ENCODE results near the gene DNAJB14. TPM values are rescaled to one million over a fixed set of nuclear protein-coding genes. Genes with fewer than 3 reads are reported as not detected.

DNAJB14 gene
- total and polyA plus RNA-seq, 2 donors (not counting 3 experiments of a cell fraction or from before 2014, with no cell fraction given), result 9.2 to 56.7 TPM

DNA sequence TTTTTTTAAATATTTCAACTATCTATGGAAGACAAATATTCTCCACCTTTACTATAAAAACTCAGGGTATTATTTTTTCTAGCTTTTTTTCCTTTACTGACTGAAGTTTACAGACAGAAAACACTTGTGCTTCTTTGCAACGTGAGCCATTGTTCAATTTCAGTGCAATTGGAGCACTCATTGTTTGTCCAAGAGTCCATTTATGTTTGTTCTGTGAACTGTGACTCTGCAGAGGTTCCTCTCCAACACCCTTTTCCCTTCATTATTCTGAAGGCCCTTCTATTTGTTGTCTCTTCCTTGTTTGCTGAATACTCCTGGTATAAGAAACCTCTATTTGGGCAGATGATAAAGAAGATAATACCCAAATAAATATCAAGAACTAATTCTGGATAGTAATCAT lies 92.4 kb downstream of the DNAJB14 start:
- H3K79me2 ChIP-seq (ENCODE audit: control insufficient read depth, insufficient read depth, low read length), result no peaks in the 10 kb centered on the region
- H3K9ac ChIP-seq (replicated peaks; ENCODE audit: extremely low read depth, insufficient read depth, low read length), result no peak overlapping the region
- intact Hi-C loops (cut with micrococcal nuclease) (no loop called here), dilution Hi-C loops (cut with MboI; ENCODE audit: extremely low pct_ligation_motif_present, low sequenced_read_pairs) (no loop called here)
- ChIA-PET POLR2A (no interaction called here), CTCF (no interaction called here)
- DNase-seq (ENCODE audit: low read depth, low spot score) (no peak), FAIRE-seq (no peak)
- no peaks in the 10 kb centered on the region for H3K4me1 ChIP-seq (ENCODE audit: control insufficient read depth, extremely low read depth, insufficient read depth, low read length)
- H3K4me3 ChIP-seq (replicated peaks in 1 of 3; ENCODE audit: insufficient read depth in 1 of 3, low read depth in 1 of 3, low read length in 3 of 3), result no peak overlapping the region
- H4K20me1 ChIP-seq (replicated peaks; ENCODE audit: control insufficient read depth, extremely low read depth, insufficient read depth, low read length), result no peaks in the 10 kb centered on the region
- no peak overlapping the region for H2AFZ ChIP-seq (ENCODE audit: low read depth, low read length)
- BruUV-seq (replicated peaks), result no TSS peak
- H3K9me1 ChIP-seq (replicated peaks; ENCODE audit: control insufficient read depth, extremely low read depth, insufficient read depth, low read length), result no peaks in the 10 kb centered on the region
- H3K36me3 ChIP-seq (ENCODE audit: control insufficient read depth in 2 of 2, extremely low read depth in 1 of 2, insufficient read depth in 2 of 2, low read length in 2 of 2), result no peaks in the 10 kb centered on the region
- no peak overlapping the region for H3K4me2 ChIP-seq (ENCODE audit: insufficient read depth, low read length)
- TF ChIP-seq POLR2AphosphoS5 (IDR thresholded peaks at IDR 0.05; ENCODE audit: insufficient read depth, low read depth, low read length) (no peak), JUN (IDR thresholded peaks at IDR 0.05; ENCODE audit: borderline replicate concordance, insufficient read depth, insufficient read length, low read depth) (no peak), MYC (IDR thresholded peaks at IDR 0.05; ENCODE audit: low read depth, low read length) (no peak), FOS (IDR thresholded peaks at IDR 0.05; ENCODE audit: borderline replicate concordance, insufficient read depth, low read length) (no peak), GATA2 (IDR thresholded peaks at IDR 0.05; ENCODE audit: insufficient read depth, insufficient read length, low read depth, low read length) (no peak), EZH2 (IDR thresholded peaks at IDR 0.05; ENCODE audit: borderline replicate concordance, low read depth, low read length, severe bottlenecking) (no peak), POLR2A (IDR thresholded peaks at IDR 0.05; ENCODE audit: low read depth, low read length) (no peak)
- TF ChIP-seq, protein P1, sequence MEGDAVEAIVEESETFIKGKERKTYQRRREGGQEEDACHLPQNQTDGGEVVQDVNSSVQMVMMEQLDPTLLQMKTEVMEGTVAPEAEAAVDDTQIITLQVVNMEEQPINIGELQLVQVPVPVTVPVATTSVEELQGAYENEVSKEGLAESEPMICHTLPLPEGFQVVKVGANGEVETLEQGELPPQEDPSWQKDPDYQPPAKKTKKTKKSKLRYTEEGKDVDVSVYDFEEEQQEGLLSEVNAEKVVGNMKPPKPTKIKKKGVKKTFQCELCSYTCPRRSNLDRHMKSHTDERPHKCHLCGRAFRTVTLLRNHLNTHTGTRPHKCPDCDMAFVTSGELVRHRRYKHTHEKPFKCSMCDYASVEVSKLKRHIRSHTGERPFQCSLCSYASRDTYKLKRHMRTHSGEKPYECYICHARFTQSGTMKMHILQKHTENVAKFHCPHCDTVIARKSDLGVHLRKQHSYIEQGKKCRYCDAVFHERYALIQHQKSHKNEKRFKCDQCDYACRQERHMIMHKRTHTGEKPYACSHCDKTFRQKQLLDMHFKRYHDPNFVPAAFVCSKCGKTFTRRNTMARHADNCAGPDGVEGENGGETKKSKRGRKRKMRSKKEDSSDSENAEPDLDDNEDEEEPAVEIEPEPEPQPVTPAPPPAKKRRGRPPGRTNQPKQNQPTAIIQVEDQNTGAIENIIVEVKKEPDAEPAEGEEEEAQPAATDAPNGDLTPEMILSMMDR (IDR thresholded peaks at IDR 0.05; ENCODE audit: extremely low read depth in 1 of 2, insufficient read depth in 1 of 2, low read depth in 1 of 2, low read length in 2 of 2), result no peak
- TF ChIP-seq, protein P2, sequence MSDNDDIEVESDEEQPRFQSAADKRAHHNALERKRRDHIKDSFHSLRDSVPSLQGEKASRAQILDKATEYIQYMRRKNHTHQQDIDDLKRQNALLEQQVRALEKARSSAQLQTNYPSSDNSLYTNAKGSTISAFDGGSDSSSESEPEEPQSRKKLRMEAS (IDR thresholded peaks at IDR 0.05; ENCODE audit: insufficient read depth, insufficient read length), result no peak
- H3K9me3 ChIP-seq (replicated peaks; ENCODE audit: control insufficient read depth, insufficient read depth, low read length), result no peaks in the 10 kb centered on the region
- peaks cover 0 to 4% of the 10 kb centered on the region in 2 experiments for H3K27me3 ChIP-seq (ENCODE audit: control insufficient read depth in 2 of 2, insufficient read depth in 2 of 2, low read length in 2 of 2)
- H3K27ac ChIP-seq (ENCODE audit: insufficient read depth, low read depth, low read length), result no peak overlapping the region

Measured in endothelial cell of umbilical vein (primary cell).